ENCODE results near the gene IREB2. TPM values are rescaled to one million over a fixed set of nuclear protein-coding genes. Genes with fewer than 3 reads are reported as not detected.

The IREB2 gene
- total RNA-seq, 1 donor from 2014 or later = 84.9 TPM

DNA sequence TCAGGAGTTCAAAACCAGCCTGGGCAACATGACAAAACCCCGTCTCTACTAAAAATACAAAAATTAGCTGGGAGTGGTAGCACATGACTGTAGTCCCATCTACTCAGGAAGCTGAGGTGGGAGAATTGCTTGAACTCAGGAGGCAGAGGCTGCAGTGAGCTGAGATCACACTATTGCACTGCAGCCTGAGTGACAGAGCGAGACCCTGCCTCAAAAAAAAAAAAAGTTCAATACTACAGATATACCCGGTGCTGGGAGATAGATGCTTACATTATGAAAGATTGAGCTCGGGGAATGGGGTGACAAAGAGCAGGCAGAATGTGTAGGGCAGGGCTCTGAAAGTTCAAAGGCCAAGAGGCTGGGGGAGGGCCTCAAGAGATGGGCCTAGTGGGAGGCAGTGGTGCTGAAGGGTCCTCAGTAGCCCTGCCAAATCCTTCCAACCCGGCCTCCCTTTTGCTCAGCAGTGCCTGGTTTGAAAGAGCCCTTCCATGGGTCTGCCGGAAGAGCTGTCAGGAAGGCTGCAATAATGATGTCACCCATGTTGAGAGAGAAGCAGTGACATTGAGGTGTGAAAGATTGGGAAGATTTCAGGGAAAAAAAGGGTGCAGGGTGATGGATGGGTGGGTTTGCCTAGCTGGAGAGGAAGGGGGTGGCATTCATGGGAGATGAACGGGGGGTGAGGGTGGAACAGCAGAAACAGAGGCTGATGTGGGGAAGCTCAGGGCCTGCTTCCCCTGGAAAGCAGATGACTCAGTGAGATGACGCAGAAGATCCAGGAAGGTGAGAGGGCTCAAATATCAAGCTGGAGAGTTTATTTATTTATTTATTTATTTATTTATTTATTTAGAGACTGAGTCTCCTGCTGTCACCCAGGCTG, 20.0 kb upstream of the IREB2 start:
- H3K4me1 Mint-ChIP-seq = peaks cover 7% of the 10 kb centered on the region
- H3K27ac Mint-ChIP-seq = no peak overlapping the region
- DNase-seq (ENCODE audit: low spot score in 2 of 2, unreplicated experiment in 2 of 2) = no peak
- H3K9me3 Mint-ChIP-seq = peaks cover 4% of the 10 kb centered on the region
- no peak overlapping the region for H3K4me3 Mint-ChIP-seq
- TF ChIP-seq, protein P1, sequence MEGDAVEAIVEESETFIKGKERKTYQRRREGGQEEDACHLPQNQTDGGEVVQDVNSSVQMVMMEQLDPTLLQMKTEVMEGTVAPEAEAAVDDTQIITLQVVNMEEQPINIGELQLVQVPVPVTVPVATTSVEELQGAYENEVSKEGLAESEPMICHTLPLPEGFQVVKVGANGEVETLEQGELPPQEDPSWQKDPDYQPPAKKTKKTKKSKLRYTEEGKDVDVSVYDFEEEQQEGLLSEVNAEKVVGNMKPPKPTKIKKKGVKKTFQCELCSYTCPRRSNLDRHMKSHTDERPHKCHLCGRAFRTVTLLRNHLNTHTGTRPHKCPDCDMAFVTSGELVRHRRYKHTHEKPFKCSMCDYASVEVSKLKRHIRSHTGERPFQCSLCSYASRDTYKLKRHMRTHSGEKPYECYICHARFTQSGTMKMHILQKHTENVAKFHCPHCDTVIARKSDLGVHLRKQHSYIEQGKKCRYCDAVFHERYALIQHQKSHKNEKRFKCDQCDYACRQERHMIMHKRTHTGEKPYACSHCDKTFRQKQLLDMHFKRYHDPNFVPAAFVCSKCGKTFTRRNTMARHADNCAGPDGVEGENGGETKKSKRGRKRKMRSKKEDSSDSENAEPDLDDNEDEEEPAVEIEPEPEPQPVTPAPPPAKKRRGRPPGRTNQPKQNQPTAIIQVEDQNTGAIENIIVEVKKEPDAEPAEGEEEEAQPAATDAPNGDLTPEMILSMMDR (IDR thresholded peaks at IDR 0.05; ENCODE audit: unreplicated experiment) = no peak
- peaks cover 8% of the 10 kb centered on the region for H3K27me3 Mint-ChIP-seq (ENCODE audit: low read depth)
- H3K36me3 Mint-ChIP-seq = no peaks in the 10 kb centered on the region

DNA sequence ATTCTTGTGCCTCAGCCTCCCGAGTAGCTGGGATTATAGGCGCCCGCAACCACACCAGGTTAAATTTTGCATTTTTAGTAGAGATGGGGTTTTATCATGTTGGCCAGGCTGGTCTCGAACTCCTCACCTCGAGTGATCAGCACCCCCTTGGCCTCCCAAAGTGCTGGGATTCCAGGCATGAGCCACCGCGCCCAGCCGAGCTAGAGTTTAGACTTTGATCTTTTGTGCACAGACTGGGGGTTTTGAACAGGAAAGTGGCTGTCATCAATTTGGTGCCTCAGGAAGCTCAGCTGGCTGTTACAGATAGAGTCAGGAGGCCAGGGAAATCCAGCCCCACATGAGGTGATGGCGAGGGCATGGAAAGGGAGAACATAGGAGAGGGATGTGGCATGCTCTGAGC, 19.3 kb upstream of the IREB2 start:
- Mint-ChIP-seq H3K27me3 (ENCODE audit: low read depth) (peaks cover 10% of the 10 kb centered on the region), H3K4me1 (peaks cover 7% of the 10 kb centered on the region), H3K27ac (no peak overlapping the region), H3K9me3 (peaks cover 4% of the 10 kb centered on the region), H3K36me3 (no peaks in the 10 kb centered on the region), H3K4me3 (no peak overlapping the region)
- DNase-seq (ENCODE audit: low spot score in 2 of 2, unreplicated experiment in 2 of 2) = no peak
- TF ChIP-seq, protein P1 (IDR thresholded peaks at IDR 0.05; ENCODE audit: unreplicated experiment) = no peak

DNA sequence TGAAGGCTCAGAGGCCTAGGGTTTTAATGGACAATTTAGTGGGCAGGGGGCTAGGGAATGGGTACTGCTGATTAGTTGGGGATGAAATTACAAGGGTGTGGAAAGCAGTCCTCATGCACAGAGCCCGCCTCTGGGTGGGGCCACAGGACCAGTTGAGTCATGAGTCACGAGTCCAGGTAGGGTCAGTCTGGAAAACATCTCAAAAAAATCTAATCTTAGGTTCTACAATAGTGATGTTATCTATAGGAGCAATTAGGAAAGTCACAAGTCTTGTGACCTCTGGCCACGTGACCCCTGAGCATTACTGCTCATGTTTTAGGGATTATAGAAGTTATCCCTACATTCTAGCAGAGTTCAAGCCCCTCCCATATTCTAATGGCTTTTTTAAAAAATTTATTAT, 18.6 kb upstream of the IREB2 start:
- DNase-seq (ENCODE audit: low spot score in 2 of 2, unreplicated experiment in 2 of 2) = no peak
- Mint-ChIP-seq H3K4me1 (peaks cover 7% of the 10 kb centered on the region), H3K36me3 (no peaks in the 10 kb centered on the region), H3K27me3 (ENCODE audit: low read depth) (peaks cover 12% of the 10 kb centered on the region), H3K27ac (no peak overlapping the region), H3K4me3 (no peak overlapping the region), H3K9me3 (peaks cover 4% of the 10 kb centered on the region)
- TF ChIP-seq, protein P1 (IDR thresholded peaks at IDR 0.05; ENCODE audit: unreplicated experiment) = no peak

DNA sequence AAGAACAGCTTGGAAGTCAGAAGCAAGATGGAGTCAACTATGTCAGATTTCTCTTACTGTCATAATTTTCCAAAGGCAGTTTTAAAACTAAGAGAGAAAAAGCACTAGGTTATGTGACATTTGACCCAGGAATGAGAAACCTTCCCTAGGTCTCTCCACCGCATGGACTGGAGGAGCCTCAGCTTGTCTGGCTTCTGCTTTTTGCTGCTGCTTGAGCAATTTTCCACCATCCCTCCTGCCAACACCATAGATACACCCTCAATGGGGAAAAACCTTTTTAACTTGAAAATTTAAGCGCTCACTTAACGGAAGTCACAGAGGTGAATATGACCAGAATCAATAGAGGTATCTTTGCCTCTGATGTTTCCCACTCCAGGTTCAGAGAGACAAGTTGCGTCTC, 17.8 kb upstream of the IREB2 start:
- DNase-seq (ENCODE audit: low spot score in 2 of 2, unreplicated experiment in 2 of 2) = no peak
- peaks cover 18% of the 10 kb centered on the region for H3K27me3 Mint-ChIP-seq (ENCODE audit: low read depth)

DNA sequence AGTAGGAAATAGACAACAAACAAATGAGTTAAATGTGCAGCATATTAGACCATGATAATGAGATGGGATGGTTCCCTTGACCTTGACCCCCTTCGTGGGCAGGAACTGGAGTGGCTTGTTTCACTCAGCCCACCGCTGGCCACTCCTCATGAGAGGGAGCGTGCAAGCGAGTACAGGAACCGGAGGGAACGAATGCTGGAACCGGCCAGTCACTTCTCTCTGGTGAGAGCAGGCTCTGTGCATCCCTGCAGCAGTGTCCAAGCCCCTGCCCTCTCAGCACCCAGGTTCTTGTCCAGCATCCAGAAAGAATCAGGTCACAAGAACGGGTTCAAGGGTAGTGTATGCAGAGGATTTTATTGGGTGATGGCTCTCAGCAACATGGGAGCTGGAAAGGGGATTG, 17.2 kb upstream of the IREB2 start:
- DNase-seq (ENCODE audit: low spot score in 2 of 2, unreplicated experiment in 2 of 2) = no peak
- H3K27ac Mint-ChIP-seq = no peak overlapping the region
- peaks cover 2% of the 10 kb centered on the region for H3K4me1 Mint-ChIP-seq
- H3K27me3 Mint-ChIP-seq (ENCODE audit: low read depth) = peaks cover 21% of the 10 kb centered on the region
- TF ChIP-seq, protein P1 (IDR thresholded peaks at IDR 0.05; ENCODE audit: unreplicated experiment) = no peak
- no peak overlapping the region for H3K4me3 Mint-ChIP-seq
- peaks cover 4% of the 10 kb centered on the region for H3K9me3 Mint-ChIP-seq
- H3K36me3 Mint-ChIP-seq = no peaks in the 10 kb centered on the region

More for the DNA sequence above, 17.8 kb upstream of the IREB2 start:
- H3K4me3 Mint-ChIP-seq = no peak overlapping the region
- peaks cover 4% of the 10 kb centered on the region for H3K9me3 Mint-ChIP-seq
- TF ChIP-seq, protein P1 (IDR thresholded peaks at IDR 0.05; ENCODE audit: unreplicated experiment) = no peak
- no peak overlapping the region for H3K27ac Mint-ChIP-seq
- no peaks in the 10 kb centered on the region for H3K36me3 Mint-ChIP-seq
- H3K4me1 Mint-ChIP-seq = peaks cover 3% of the 10 kb centered on the region

All from mesothelial cell of epicardium (in vitro differentiated cells).